ENCODE measurements around the gene MIPEP.
"Not testable (repeated sequence)": the region's sequence is repeated elsewhere in the genome, so short reads cannot be mapped to it uniquely, and the experiment has no call there.

Gene MIPEP

DNA sequence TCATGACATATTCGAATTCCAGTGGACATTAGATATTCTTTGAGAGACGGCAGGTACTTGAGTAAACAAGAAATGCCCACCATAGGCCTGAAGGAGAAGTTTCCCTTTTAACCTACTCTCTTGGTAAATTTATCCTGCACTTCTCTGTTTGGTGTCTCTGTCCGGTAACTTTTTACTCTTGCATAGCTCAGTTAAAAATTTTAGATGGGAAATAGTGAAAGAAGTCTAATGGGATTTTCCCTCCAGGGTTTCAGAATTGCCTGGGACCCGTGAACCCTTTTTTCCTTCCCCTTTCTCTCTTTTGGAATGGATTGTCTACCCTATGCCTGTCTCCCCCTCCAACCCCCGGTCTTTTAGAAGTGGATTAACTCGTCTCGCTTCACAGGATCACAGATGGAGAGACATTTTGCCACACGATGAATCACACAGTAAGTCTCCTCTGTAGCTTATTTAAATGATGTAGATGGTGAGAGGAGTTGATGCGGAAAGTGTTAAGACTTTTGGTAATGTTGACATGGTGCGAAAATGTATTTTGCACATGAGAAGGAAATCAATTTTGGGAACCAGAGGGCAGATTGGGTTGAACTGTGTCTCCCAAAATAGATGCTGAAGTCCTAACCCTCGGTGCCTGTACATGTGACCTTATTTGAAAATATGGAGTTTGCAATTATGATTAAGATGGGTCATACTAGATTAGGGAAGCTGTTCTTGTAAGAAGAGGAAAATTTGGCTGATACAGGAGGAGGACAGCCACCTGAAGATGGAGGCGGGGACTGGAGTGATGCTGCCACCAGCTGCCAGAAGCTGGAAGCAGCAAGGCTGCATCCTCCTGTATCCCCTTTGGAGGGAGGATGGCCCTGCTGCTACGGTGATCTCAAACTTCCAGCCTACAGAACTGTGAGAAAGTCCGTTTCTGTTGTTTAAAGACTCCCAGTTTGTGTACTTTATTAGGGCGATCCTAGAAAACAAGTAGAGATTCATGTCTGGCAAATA lies 711 bp upstream of the MIPEP start:
- DNase-seq (ENCODE audit: low read depth, low spot score): no peak

GRCh38 chr13:23884361-23884760 lies 4.8 kb downstream of the MIPEP start:
- not testable (repeated sequence) for DNase-seq (ENCODE audit: low read depth, low spot score)

- no peak for DNase-seq (ENCODE audit: low read depth, low spot score)
These were observed 5.9 kb downstream of the MIPEP start for GRCh38 chr13:23883255-23883654.

- not testable (repeated sequence) for DNase-seq (ENCODE audit: low read depth, low spot score)
These were observed 7.8 kb downstream of the MIPEP start for GRCh38 chr13:23881402-23881800.

- DNase-seq (ENCODE audit: low read depth, low spot score): not testable (repeated sequence)
These were observed 8.5 kb downstream of the MIPEP start for GRCh38 chr13:23880493-23881401.

DNA sequence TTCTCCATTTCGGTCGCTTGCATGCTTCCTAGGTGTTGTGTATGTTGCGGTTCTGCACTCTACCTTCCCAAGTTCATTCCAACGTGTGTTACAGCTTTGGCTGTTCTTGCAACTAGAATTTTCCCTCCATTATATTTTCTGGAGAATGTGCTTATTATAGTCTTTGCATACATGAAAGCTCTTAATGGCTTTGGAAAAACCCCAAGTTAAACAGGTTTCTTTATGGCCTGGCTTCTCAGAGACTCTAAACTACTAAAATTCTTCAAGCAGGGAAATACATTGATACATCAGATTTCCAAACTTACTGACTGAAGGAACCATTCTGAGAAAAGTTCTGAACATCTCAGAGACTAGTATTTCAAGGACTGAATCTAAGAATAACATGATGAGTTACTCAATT lies 11.9 kb downstream of the MIPEP start:
- no peak for DNase-seq (ENCODE audit: low read depth, low spot score)

- DNase-seq (ENCODE audit: low read depth, low spot score): no peak
These were observed 12.9 kb downstream of the MIPEP start for GRCh38 chr13:23876265-23876664.

GRCh38 chr13:23871616-23872220 lies 17.5 kb downstream of the MIPEP start:
- no peak for DNase-seq (ENCODE audit: low read depth, low spot score)

DNA sequence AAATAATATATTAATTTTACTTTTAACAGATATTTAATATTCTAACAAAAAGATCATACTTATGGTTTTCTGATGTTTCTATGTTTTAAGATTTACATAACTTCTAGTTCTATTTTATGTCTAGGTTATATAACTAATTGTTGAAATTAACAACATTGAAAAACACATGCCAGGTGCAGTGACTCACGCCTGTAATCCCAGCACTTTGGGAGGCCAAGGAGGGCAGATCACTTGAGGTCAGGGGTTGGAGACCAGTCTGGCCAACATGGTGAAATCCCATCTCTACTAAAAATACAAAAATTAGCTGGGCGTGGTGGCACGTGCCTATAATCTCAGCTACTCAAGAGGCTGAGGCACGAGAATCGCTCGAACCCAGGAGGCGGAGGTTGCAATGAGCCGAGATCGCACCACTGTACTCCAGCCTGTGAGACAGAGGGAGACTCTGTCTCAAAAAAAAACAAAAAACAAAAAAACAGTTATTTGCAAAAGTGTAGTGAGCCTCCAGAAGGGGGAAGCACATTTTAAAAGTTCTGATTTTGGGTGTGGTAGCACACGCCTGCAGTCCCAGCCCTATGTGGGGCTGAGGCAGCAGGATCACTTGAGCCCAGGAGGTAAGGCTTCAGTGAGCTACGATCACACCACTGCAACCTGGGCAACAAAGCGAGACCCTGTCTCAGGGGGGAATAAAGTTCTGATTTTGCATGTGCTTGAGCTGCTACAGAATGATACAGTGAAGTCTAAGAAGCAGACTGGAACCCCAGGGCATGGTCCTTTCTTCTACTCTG lies 18.7 kb downstream of the MIPEP start:
- no peak for DNase-seq (ENCODE audit: low read depth, low spot score)

- DNase-seq (ENCODE audit: low read depth, low spot score): no peak
These were observed 20.7 kb downstream of the MIPEP start for GRCh38 chr13:23868521-23868920.

- DNase-seq (ENCODE audit: low read depth, low spot score): no peak
These were observed 22.1 kb downstream of the MIPEP start for GRCh38 chr13:23867027-23867491.

GRCh38 chr13:23866420-23867026 lies 22.7 kb downstream of the MIPEP start:
- no peak for DNase-seq (ENCODE audit: low read depth, low spot score)

- no peak for DNase-seq (ENCODE audit: low read depth, low spot score)
These were observed 23.3 kb downstream of the MIPEP start for GRCh38 chr13:23865906-23866305.

GRCh38 chr13:23865026-23865425 lies 24.2 kb downstream of the MIPEP start:
- no peak for DNase-seq (ENCODE audit: low read depth, low spot score)

DNA sequence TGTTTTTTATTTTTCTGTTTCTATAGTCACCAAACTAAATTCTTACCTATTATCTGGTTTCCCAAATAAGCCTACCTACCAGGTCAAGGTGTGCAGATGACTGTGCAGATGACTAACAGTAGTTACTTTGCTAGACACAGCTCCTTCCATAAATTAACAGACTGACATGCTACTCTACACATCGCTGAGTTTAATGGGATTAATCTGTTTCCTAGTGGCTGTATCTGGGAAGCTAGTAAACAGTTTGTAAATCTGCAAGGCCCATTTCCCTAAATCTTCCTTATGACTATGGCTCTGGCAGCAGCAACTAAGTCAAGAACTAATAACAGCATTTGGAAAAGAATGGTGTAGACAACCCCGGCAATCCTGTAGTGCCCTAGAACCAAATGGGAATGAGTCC lies 27.9 kb downstream of the MIPEP start:
- DNase-seq (ENCODE audit: low read depth, low spot score): no peak

DNA sequence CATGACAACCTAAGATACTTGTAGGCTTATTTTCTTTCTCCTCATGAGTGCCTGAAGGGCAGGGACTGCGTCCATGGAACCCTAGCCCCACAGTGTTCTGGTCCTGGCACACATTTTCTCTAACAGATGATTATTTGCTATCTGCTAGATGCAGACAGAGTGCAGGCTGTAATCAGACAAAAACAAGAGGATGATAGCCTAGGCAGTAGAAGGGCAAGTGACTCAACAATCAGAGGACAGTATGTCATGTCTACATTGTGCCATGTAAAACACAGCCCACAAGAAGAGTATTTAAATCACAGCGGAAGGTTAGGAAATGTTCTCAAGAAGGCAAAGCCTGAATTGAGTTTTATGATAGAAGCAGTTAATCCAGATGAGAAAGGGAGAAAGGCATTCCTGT lies 29.3 kb downstream of the MIPEP start:
- DNase-seq (ENCODE audit: low read depth, low spot score): no peak

DNA sequence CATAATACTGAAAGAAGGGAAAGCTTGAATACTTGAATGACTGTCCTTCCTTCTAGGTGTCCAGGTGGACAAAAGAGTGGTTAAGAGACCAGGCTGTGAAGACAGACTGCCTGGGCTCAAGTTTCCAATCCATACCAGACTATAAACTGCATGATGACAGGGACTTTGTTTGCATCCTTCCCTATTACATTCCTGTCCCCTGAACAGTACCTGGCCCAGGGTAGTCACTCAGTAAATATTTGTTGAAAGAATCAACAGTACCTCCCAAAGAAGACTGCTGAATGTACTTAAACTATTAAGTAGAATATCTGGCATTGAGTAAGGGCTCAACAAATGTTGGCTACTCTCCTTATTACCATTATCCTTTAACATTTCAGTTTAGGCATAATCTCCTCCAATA lies 29.7 kb downstream of the MIPEP start:
- no peak for DNase-seq (ENCODE audit: low read depth, low spot score)

DNA sequence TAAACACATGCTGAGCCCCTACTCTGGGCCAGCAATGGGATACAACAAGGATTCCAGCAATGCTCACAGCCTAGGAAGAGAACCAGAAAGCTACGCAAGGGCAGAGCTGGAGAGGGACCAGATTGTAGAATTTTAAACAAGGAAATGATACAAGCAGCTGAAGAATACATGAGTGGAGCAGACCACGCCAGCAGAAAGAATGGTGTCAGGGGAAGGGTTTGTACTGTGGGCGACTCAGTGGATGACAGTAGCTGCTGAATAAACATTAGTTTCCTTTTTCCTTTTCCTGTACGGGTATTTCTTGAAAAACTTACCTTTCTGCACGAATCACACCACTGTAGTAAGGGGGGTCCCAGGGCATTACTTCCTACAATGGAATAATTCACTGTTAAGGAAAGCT lies 30.7 kb downstream of the MIPEP start:
- no peak for DNase-seq (ENCODE audit: low read depth, low spot score)

GRCh38 chr13:23856008-23856750 lies 33.0 kb downstream of the MIPEP start:
- no peak for DNase-seq (ENCODE audit: low read depth, low spot score)

DNA sequence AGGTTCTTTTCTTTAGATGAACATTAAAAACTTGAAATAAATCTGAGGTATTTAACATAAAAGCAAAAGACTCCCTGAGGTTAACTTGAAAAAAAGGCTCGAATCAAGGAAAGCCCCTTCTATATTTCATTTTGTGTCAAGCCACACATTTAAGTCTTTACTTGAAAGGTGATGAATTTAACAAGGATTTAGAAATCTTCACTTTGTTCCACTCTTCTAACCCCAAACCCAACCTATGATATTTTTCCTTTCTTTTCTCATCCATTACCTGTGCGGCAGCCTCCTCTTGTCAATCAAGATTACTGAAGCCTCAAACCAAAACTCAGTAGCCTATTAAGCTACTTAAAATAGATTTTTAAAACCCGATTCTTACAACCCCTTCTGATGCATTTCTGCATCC lies 33.8 kb downstream of the MIPEP start:
- no peak for DNase-seq (ENCODE audit: low read depth, low spot score)

All from smooth muscle cell of the brain vasculature (primary cell).